Astrocyte (in vitro differentiated cells and primary cell): ENCODE results near the gene ZNF138.

Experiments
- CTCF ChIP-seq: IDR thresholded peaks from 2 replicates; pipeline ENCODE4 v1.5.1; 2011; ENCODE audit warnings: low read depth, mild to moderate bottlenecking, inconsistent platforms, low read length, moderate library complexity; ENCODE audit not compliant: insufficient read depth
- EZH2 ChIP-seq: IDR thresholded peaks from 2 replicates; pipeline ENCODE4 v1.6.1; 2012; ENCODE audit warnings: mild to moderate bottlenecking, low read length, inconsistent platforms; ENCODE audit not compliant: insufficient read depth

- no peak for TF ChIP-seq EZH2
- TF ChIP-seq CTCF = no peak
Measured at GRCh38 chr7:64863021-64863420, 68.8 kb downstream of the ZNF138 start.
